SIG-M5 (cell line): ENCODE data around the gene USP36.
"Not testable (repeated sequence)": the region's sequence is repeated elsewhere in the genome, so short reads cannot be mapped to it uniquely, and the experiment has no call there.

Experiments used
- DNase-seq: peaks from one replicate; lab custom pipeline; 2025; lab: John Stamatoyannopoulos, UW

The USP36 gene

GRCh38 chr17:78840780-78841611 is at the start of gene USP36:
TSS of gene USP36 (minus strand) at chr17:78840814. CDS start at chr17:78836363, 4,451 bp downstream.
- peak; percentile 87 for DNase-seq

DNA sequence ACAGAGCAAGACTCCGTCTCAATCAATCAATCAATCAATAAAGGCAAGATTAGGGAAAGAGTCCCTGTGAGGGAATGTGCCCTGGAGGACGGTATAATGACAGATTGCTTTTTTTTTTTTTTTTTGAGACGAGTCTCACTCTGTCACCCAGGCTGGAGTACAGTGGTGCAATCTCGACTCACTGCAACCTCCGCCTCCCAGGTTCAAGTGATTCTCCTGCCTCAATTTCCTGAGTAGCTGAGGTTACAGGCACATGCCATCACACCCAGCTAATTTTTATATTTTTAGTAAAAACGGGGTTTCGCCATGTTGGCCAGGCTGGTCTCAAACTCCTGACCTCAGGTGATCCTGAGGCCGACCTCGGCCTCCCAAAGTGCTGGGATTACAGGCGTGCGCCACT is 49.5 kb upstream of the USP36 start:
- DNase-seq: not testable (repeated sequence)

DNA sequence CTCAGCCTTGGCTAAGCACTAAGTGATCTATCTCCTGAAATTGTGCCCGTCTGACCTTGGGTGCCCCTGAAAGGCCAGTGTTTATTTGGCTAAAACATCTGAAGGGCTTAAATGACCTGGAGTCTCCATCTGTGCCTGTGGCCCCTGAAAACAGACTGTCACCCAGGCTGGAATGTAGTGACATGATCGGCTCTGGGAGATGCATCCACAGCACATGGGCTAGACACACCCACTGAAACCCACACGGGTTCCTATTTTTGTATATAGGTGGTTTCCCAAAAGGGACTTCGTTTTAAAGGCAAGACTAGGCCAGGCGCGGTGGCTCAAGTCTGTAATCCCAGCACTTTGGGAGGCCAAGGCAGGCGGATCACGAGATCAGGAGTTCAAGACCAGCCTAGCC is 48.9 kb upstream of the USP36 start:
- DNase-seq: no peak

- DNase-seq: no peak
Observed at GRCh38 chr17:78888941-78889518, 48.4 kb upstream of the USP36 start.

- no peak for DNase-seq
Observed at GRCh38 chr17:78886954-78887353, 46.3 kb upstream of the USP36 start.

- DNase-seq: no peak
Observed at GRCh38 chr17:78885956-78886355, 45.3 kb upstream of the USP36 start.

DNA sequence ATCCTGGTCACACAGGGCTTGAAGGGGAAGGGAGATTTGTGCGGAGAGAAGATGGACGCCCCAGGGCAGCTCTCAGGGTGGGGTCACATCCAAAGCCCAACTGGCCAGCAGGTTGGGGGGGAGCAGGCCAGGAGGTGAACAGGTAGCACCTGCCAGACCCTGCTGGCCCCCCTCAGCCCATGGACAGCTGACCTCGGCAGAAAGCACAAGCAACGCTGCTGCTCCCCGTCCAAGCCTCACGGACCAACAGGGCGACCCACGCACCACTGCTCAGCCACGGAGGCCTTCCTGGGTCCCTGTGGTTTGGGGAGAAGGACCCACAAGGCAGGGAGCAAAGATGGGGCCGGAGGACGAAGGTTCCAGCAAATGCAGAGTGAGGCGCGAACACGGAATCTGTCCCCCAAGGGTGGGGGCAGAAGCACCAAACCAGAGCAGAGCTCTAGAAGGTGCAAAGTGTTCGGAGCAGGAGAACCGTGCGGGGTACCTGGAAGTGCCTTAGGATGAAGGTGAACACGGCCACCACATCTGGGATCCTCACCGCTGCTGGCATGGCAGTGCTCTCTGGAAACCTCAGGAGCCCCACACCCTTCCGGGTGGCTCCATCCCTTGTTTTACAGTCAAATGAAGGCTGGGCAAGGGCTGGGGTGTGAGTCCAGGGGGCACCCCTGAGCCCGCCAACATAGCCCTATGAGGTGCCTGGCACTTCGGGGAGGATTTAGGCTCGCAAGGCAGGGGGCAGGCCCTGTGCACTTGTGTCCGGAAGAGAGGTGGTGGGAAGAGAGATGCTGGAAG is 44.5 kb upstream of the USP36 start:
- no peak for DNase-seq

DNA sequence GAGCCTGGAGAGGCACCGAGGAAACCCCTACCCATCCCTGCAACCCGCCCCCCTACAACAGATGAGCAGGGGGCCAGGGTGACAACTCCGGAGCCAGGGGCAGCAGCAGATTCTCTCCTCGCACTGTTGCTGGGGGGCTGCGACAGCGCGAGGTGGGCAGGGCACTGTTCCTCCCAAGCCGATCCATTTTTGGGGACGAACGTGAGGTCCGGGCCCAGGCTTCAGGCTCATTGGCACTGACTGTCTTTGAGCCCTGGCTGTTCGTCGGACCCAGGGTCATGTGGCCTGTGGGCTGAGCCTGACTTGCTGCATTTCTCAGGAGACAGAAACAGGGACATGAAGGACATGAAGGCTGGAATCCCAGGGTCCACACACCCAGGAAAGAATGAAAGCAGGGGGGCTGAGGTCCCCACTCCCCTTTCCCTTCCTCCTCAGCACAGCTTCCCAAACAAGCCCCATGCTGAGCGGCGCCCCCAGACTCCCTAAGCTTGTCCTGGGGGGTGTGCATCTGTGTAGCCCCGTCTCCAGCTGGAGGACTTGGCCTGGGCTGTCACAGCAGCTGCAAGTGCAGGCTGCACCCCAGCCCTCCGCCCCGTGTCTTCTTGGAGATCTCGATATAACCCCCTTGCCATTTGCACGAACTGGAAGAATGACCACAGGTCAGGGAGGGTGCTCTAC is 43.7 kb upstream of the USP36 start:
- DNase-seq: no peak

DNA sequence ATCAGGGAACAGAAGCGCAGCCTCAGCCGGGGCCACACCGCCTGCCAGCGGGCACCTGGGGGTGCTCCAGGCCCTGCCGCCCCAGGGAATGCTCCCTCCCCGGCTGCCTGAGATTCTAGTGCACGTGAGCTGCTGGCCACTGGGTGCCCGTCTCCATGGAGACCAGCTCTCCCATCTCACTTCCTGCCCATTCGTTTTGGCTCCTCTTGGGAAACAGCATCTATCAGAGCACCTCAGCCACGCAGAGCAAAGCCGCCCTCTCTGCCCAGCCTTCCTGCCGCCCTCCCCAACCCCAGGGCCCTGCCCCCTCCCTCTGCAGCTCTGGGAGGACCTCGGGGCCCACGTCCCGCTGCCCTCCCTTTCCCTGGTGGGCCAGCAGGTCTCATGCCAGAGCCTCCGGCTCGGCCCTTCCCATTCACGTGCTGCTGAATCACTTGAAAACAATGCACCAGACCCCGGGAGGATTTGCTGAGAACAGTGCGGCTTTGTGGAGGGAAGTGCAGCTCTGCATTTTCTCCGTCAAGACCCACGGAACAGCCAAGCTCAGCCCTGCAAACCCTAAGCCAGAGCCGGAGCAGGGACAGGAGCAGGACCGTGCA is 43.0 kb upstream of the USP36 start:
- DNase-seq: no peak

DNA sequence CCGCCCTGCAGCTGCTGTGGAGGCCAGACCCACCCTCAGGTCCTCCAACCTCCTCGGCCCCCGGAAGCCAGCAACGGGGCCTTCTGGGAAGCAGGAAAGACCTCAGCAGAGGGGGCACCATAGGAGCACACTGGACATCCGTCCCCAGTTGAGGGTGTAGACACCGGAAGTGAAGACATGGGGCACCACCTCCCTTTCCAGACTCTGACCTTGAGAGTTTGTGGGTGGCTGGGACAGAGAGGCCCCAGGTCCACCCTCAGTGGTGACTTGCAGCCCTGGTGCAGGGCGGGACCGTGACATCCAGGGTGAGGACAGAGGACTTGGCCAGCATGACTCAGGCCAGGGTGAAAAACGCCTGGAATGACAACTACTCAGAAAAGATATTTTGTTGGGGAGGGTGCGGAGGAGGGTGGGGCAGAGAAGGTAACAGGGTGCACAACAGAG is 42.5 kb upstream of the USP36 start:
- DNase-seq: no peak

DNA sequence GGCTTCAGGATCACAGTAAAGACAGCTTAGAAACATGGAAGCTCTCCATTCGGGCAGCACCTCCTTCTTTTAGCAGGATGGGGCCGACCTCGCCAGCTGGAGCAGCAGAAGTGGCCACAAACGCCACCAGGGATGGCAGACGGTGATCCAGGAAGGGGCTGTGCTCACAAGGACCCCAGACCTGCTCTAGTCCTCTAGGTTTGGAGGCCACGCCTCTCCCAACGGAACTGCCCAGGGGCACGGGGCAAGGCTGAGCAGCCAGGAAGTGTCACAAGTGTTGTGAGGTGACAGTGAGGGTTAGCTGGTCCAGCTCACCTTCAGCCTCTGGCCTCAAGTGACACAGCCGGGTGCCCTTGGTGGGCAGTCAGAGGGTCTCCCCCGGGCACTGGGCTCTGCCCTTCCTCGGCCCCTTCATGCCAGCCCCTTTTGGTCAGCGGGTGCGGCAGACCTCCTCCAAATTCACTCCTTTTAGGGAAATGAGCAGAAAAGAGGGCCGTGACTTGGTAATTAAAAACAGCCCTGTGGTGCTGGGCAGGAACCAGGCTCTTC is 42.0 kb upstream of the USP36 start:
- DNase-seq: no peak

DNA sequence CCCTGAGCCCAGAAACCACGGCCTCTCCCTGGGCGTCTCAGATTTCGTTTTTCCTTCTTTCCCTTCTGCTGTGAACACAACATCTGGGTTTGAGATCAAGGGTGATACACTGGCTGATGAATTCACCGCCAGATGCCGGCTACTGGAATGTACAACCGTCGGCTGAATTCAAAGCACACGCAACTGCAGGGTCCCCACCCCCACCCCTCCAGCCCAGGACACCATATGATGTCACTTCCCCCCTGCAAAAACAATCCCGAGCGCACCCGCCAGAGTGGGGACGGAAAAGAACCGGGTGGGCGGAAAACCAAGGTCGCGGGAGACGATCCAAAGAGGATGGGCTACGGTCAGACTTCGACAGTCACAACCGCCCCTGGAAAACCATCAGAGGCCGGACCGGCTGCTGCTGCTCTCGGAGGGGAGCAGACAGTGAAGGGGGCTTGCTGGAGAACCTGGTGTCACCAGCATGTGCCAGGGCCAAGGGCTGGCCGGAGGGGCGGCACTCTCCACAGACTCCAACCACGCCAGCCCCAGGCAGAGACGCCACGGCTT is 39.1 kb upstream of the USP36 start:
- DNase-seq: no peak

DNA sequence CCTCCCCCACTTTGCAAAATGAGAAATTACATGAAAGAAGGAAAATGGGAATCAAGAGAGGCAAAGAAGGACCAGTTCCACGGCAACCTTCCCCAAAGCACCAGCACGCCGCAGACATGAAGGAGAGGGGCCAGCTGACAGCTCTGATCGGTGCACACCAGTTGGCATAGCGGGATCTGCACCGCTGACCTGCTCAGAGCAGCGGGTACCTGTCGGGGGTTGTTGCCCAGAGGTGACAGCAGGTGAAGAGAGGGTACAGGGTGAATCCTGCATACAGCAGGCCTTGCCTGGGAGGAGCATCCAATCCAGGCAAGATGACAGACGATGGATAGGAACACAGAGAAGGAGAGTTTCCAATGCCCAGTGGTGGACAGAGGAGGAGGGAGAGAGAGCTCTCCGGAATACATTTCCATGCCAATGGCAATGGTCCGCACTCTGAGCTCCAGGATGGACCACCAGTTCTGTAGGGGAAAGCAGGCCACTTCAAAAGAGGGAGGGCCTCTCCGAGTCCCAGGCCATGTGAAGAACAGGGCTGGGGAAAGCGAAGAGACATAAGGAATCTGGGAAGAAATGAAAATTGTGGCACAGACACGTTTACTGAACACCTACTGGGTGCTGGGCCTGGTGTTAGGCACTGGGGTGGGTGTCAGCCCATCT is 38.4 kb upstream of the USP36 start:
- DNase-seq: no peak

GRCh38 chr17:78878261-78878660 is 37.6 kb upstream of the USP36 start:
- no peak for DNase-seq

- DNase-seq: not testable (repeated sequence)
Observed at GRCh38 chr17:78876954-78877517, 36.4 kb upstream of the USP36 start.

DNA sequence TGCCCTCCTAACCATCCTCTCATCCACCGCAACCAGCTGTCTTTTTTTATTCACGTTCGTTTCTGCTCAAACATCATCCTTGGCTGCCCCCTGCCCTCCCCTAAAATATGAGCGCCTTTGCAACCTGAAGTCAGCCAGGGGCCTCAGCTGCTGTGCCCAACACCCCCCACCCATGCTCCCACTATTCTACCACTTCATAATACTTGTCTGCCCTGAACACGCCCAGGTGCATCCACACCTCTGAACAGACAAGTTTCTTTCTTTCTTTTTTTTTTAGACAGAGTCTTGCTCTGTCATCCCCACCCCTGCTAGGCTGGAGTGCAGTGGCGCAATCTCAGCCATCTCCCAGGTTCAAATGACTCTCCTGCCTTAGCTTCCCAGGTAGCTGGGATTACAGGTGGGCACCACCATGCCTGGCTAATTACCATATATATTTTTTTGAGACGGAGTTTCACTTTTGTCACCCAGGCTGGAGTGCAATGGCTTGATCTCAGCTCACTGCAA is 35.5 kb upstream of the USP36 start:
- no peak for DNase-seq

DNA sequence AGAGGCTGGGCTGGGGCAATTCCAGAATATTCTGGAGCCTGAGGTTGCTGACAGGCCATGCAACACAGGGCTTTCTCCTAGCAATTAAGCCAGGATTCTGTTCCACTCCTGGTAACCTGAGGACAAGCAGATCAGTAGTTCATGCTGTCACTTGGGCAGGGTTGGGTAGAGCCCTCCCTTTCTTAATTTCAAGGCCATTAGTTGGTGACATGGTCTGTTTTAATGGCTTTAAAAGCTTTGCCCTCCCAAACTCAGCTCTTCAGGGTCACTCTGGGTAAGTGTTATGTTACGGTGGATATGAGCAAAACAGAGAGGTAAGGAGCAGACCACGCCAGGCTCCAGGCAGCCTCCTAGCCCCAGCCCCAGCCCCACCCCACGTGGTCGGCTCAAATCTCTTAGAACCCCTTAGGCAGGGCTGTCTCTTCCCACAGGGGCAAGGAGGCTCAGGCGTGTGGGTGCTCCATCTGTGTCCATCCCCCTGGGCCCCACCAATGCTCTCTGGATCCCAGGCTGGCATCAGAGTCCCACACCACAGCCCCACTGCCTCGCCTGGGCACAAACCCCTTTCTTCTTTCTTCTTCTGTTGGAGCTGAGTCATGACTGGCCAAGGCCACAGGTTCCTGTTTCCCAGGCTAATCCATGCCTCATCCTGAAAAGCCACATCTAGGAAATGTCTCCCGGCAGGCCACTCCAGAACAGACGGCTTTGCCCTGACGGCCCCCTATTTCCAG is 34.9 kb upstream of the USP36 start:
- DNase-seq: no peak

DNA sequence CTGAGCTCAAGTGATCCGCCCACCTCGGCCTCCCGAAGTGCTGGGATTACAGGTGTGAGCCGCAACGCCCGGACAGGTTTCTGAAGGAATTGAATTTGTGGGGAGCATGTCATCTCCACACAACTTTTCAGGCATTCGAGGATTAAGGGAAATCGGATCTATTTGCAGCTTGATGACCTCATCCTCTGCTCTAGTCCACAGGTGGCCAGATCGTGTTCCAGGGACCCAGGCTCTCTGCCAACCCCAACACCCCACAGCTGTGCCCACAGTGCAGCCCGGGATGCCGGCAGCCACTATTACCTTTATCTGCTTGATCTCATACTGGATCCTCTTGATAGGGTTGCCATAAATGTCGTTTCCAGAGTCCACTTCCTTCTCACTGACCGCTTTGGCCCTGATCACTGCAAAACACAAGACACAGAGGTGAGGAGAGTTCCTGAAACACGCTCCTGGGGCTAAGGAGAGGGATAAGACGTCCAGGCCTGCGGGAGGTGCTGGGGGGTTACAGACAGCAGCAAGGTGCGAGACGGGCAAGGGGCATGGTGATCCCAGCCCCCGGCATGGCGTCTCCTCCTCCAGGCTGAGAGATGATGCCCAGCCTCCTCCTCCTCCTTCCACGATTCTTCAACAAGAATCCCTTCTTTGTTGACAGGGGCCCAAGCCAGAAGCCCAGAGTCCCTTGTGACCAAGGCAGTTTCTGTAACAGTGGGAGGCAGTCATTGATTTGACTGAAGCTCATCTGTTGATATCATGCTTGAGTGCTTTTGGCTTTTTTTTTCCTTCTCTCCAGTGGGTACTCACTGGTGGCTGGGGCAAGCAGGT is 33.1 kb upstream of the USP36 start:
- DNase-seq: no peak

- DNase-seq: no peak
Observed at GRCh38 chr17:78872486-78872885, 31.9 kb upstream of the USP36 start.
